Adrenal gland (tissue), 12 donors: ENCODE data around the gene GTSE1. TPM values are rescaled to one million over a fixed set of nuclear protein-coding genes. Genes with fewer than 3 reads are reported as not detected.

Source experiments
- DNase-seq, 7 donors: peaks; one replicate each; pipeline ENCODE4 v3.0.0-alpha.2; 2019 to 2020
- H3K27ac ChIP-seq, 5 donors: fragments of 200-600 bp; sonication (generic) in 4 of 5; 1 replicate in 3 of 5; 2 replicates in 2 of 5; pipeline versions ENCODE4 v1.5.1 to v1.8.0; 2016 to 2020; ENCODE audit warnings: mild to moderate bottlenecking in 1 of 5
- H3K27me3 ChIP-seq: fragments of 200-600 bp; 2 replicates; pipeline ENCODE4 v1.8.0; 2021
- H3K36me3 ChIP-seq, 2 donors: fragments of 200-600 bp; replicated peaks in 1 of 2; 1 replicate in 1 of 2; 2 replicates in 1 of 2; pipeline versions ENCODE4 v1.5.1 to v1.8.0; 2018 to 2022
- H3K4me1 ChIP-seq, 2 donors: fragments of 200-600 bp; replicated peaks in 1 of 2; 1 replicate in 1 of 2; 2 replicates in 1 of 2; pipeline versions ENCODE4 v1.5.1 to v1.8.0; 2018 to 2021
- H3K4me3 ChIP-seq, 4 donors: fragments of 200-600 bp; sonication (generic) in 3 of 4; one replicate each; pipeline ENCODE4 v1.5.1; 2016 to 2018
- H3K9me3 ChIP-seq, 3 donors: fragments of 200-600 bp; sonication (generic) in 1 of 3; replicated peaks in 1 of 3; 1 replicate in 2 of 3; 2 replicates in 1 of 3; pipeline versions ENCODE4 v1.5.1 to v1.8.0; 2016 to 2021
- CTCF ChIP-seq, 6 experiments: fragments of 450-650 bp in 4 of 6; fragments of 200-600 bp in 2 of 6; sonication (generic) in 1 of 6; IDR thresholded peaks; 1 replicate in 5 of 6; 2 replicates in 1 of 6; pipeline versions ENCODE4 v1.5.1 to v1.8.0; 2016 to 2021; ENCODE audit warnings: antibody characterized with exemption in 6 of 6, mild to moderate bottlenecking in 2 of 6, moderate library complexity in 1 of 6
- POLR2A ChIP-seq, 2 donors: fragments of 450-650 bp; IDR thresholded peaks; one replicate each; pipeline ENCODE4 v1.6.1; 2017; ENCODE audit warnings: antibody characterized with exemption in 2 of 2, mild to moderate bottlenecking in 2 of 2, moderate library complexity in 1 of 2
- WGBS, 4 donors: extraction: QIAGEN DNeasy Blood & Tissue Kit in 2 of 4; methylation state at CpG; one replicate each; pipeline versions ENCODE4 v1.1.5 to v1.1.7; 2013 to 2017; 5-methylcytosine and 5-hydroxymethylcytosine counted together
- intact Hi-C, 2 donors: fragments of 100-400 bp; cut with DNase I; formaldehyde crosslinking; loops; one replicate each; pipeline versions ENCODE4 v1.14.1 to v1.15.0; 2022 to 2023
- polyA plus RNA-seq, 3 donors: library from polyadenylated mRNA; stranded (reverse); fragments of 200-250 nt in 2 of 3; fragments of 350-450 nt in 1 of 3; fragmentation: Illumina TruSeq in 1 of 3; extraction: RNeasy Lipid Tissue Mini Kit (QIAGEN cat#74804) in 1 of 3; gene quantifications; one replicate each; pipeline ENCODE4 v1.2.3, GENCODE V29; 2013 to 2014
- total RNA-seq, 9 donors: library from RNA; depleted of rRNA in 4 of 9; stranded (reverse); fragments of >200 nt in 4 of 9; fragments of 120-200 nt in 1 of 9; fragmentation: NEBNext Ultra II Directional in 1 of 9; extraction: Animal tissue kit (Norgen Biotek cat#: 25700) in 1 of 9; gene quantifications; one replicate each; pipeline versions ENCODE4 v1.1.0 to v1.2.4, GENCODE V29; 2013 to 2023
- donor health status: healthy with polysubstance abuse.
- donor health status: Bipolar disorder and iron deficiency.
- donor health status: DM: yes; HTN: yes; CAD: no.
- donor health status: DM: no; HTN: no; CAD: no.
- donor health status: DM: no; HTN: no; CAD: no.
- donor health status: DM: yes; HTN: yes; CAD: no.

The GTSE1 gene
- total and polyA plus RNA-seq, 12 donors, result 0.06 to 5.7 (median 1.0) TPM

GRCh38 chr22:46287873-46288751 lies 8.6 kb upstream of the GTSE1 start:
- DNase-seq, result peak in 5 of 7 donors; percentile 48 to 75 (median 56)
- Histone ChIP-seq H3K36me3 (peaks cover 0 to 70% of the 10 kb centered on the region in 2 donors), H3K9me3 (no peaks in the 10 kb centered on the region), H3K27me3 (no peaks in the 10 kb centered on the region), H3K27ac (peak overlapping the region in 4 of 5 donors; percentile 24 to 74 (median 34)), H3K4me3 (no peak overlapping the region), H3K4me1 (no peaks in the 10 kb centered on the region)
- intact Hi-C loops, result no loop called here
- WGBS, 4 donors, result 69 to 80% (median 70%) methylated on average over 11 to 24 of the region's 24 CpGs
- TF ChIP-seq CTCF (IDR thresholded peaks at IDR 0.05), result no peak
- peak in 1 of 2 donors; percentile 23 for TF ChIP-seq POLR2A (IDR thresholded peaks at IDR 0.05)

- no peak for TF ChIP-seq POLR2A (IDR thresholded peaks at IDR 0.05)
- no peak for TF ChIP-seq CTCF (IDR thresholded peaks at IDR 0.05)
- WGBS, 4 donors, result 82 to 97% (median 91%) methylated on average over 6 to 7 of the region's 7 CpGs
- no peaks in the 10 kb centered on the region for H3K4me1 ChIP-seq
- DNase-seq, result no peak
- intact Hi-C loops, result no loop called here
- no peak overlapping the region for H3K4me3 ChIP-seq
- H3K27ac ChIP-seq, result peak overlapping the region in 1 of 5 donors; percentile 74
- H3K36me3 ChIP-seq, result peaks cover 0 to 68% of the 10 kb centered on the region in 2 donors
- H3K27me3 ChIP-seq, result no peaks in the 10 kb centered on the region
- H3K9me3 ChIP-seq, result no peaks in the 10 kb centered on the region
Measured at GRCh38 chr22:46288846-46289243, 7.8 kb upstream of the GTSE1 start.

DNA sequence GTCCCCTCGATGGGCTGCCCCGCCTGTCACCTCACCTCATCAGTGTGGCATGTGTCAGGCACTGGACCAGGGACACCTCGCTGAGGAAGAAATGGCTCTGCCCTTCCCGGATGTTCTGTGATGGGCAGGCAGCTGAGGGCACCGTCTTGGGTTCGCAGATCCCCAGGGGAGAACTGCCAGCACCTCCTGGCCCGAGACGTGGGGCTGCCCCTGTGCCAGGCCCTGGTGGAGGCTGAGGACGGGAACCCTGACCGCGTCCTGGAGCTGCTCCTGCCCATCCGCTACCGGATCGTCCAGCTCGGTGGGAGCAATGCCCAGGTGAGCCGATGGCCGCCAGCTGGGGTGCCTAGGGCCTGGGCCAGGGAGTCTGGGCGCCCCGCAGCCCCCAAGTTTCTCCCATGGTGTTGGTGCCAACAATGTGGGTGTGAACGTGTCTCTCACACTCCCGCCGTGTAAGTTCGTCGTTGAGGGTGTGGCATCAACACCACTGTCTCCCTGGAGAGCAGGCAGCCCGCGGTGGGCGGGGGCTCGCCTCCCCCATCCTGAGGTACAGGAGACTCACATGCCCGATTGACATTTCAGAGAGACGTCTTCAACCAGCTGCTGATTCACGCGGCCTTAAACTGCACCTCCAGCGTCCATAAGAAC lies 7.3 kb upstream of the GTSE1 start:
- no peak for TF ChIP-seq POLR2A (IDR thresholded peaks at IDR 0.05)
- TF ChIP-seq CTCF (IDR thresholded peaks at IDR 0.05), result no peak
- Histone ChIP-seq H3K36me3 (peaks cover 0 to 62% of the 10 kb centered on the region in 2 donors), H3K4me3 (no peak overlapping the region), H3K27me3 (no peaks in the 10 kb centered on the region), H3K27ac (no peak overlapping the region), H3K9me3 (no peaks in the 10 kb centered on the region), H3K4me1 (no peaks in the 10 kb centered on the region)
- DNase-seq, result no peak
- intact Hi-C loops, result no loop called here
- 58 to 80% (median 77%) methylated on average over 11 to 33 of the region's 33 CpGs for WGBS, 4 donors

DNA sequence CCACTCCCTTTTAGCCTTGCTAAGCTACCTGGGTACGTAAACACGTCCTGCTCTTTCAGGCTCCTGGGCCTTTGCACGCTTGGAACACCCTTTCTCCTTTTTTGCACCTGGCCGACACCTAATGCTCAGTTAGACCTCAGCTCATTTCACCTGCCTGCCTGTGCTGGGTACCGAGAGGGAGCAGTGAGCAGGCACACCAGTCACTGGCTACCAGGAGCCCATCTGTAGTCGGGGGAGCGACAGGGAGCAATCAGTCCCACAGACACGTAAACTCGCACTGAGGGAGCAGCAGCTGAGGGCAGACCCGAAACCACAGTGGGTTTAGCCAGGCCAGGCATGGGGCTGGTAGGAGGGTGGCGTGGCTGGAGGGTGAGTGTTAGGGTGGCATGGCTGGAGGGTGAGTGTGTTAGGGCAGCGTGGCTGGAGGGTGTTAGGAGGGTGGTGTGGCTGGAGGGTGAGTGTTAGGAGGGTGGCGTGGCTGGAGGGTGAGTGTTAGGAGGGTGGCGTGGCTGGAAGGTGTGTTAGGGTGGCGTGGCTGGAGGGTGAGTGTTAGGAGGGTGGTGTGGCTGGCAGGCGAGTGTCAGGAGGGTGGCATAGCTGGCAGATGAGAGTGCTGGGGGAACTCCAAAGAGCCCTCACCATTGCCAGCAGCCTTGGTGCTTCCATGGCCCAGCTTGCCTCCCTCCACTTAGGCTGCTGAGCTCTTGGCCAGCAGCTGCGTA lies 6.4 kb upstream of the GTSE1 start:
- TF ChIP-seq CTCF (IDR thresholded peaks at IDR 0.05) (no peak), POLR2A (IDR thresholded peaks at IDR 0.05) (no peak)
- Histone ChIP-seq H3K27me3 (no peaks in the 10 kb centered on the region), H3K36me3 (peaks cover 0 to 53% of the 10 kb centered on the region in 2 donors), H3K4me3 (no peak overlapping the region), H3K9me3 (no peaks in the 10 kb centered on the region), H3K27ac (no peak overlapping the region), H3K4me1 (no peaks in the 10 kb centered on the region)
- DNase-seq, result peak in 1 of 7 donors; percentile 4
- intact Hi-C loops, result loop anchor here in 1 of 2 donors (10.0 kb wide), 1 partner anchor 155 kb away; no protein-coding TSS in a partner anchor
- 92 to 96% (median 95%) methylated on average over 14 to 17 of the region's 17 CpGs for WGBS, 4 donors
